GM19025 (cell line): ENCODE results near the gene MYL12A.

Source experiments
- ATAC-seq: cut with Tn5 transposase; IDR thresholded peaks from one replicate; pipeline ENCODE4 v1.9.1; 2021; ENCODE audit warnings: mild to moderate bottlenecking, low read depth, moderate library complexity; ENCODE audit not compliant: unreplicated experiment

The MYL12A gene

GRCh38 chr18:3223356-3223755 lies 24.2 kb upstream of the MYL12A start:
- no peak for ATAC-seq

- no peak for ATAC-seq
Measured at GRCh38 chr18:3224223-3224622, 23.4 kb upstream of the MYL12A start.

GRCh38 chr18:3225588-3225987 lies 22.0 kb upstream of the MYL12A start:
- no peak for ATAC-seq

- no peak for ATAC-seq
Measured at GRCh38 chr18:3226048-3226447, 21.6 kb upstream of the MYL12A start.

GRCh38 chr18:3230401-3231334 lies 16.9 kb upstream of the MYL12A start:
- no peak for ATAC-seq

- no peak for ATAC-seq
Measured at GRCh38 chr18:3233004-3233403, 14.6 kb upstream of the MYL12A start.

GRCh38 chr18:3233433-3234168 lies 14.0 kb upstream of the MYL12A start:
- no peak for ATAC-seq

- ATAC-seq = no peak
Measured at GRCh38 chr18:3234457-3234856, 13.1 kb upstream of the MYL12A start.

- no peak for ATAC-seq
Measured at GRCh38 chr18:3235846-3236245, 11.8 kb upstream of the MYL12A start.

GRCh38 chr18:3236470-3236869 lies 11.1 kb upstream of the MYL12A start:
- no peak for ATAC-seq

GRCh38 chr18:3238742-3239141 lies 8.9 kb upstream of the MYL12A start:
- ATAC-seq = no peak

- ATAC-seq = no peak
Measured at GRCh38 chr18:3245185-3245564, 2.4 kb upstream of the MYL12A start.

- peak; percentile 31 for ATAC-seq
Measured at GRCh38 chr18:3245853-3246634, 1.6 kb upstream of the MYL12A start.

- ATAC-seq = no peak
Measured at GRCh38 chr18:3246635-3247239, 864 bp upstream of the MYL12A start.

- ATAC-seq = no peak
Measured at GRCh38 chr18:3248062-3248657, 559 bp downstream of the MYL12A start.

GRCh38 chr18:3248658-3249359 lies 1.2 kb downstream of the MYL12A start:
- ATAC-seq = no peak

GRCh38 chr18:3250237-3251107 lies 2.9 kb downstream of the MYL12A start:
- no peak for ATAC-seq

- ATAC-seq = no peak
Measured at GRCh38 chr18:3251249-3251962, 3.8 kb downstream of the MYL12A start.
